ENCODE measurements around the gene HERC2.
A peak's percentile ranks its signal among the peaks of the same experiment; 100 is the strongest.

The HERC2 gene

DNA sequence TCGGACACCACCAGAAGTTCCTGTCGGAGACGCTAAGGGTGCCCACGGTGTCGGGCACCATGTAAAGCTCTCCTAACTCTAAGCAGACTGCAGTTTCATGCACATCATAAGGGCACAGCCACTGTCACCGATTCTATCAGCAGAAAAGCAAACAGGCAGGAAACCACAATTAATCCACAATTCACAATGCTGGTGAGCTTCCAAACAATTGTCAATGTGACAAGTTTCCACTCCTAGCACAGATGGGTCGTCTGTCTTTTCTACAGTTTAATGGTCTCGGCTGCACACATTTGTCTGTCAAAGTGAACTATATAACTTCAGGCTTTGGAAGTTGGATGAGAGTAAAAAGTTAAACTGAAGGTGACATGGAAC is 214.1 kb downstream of the HERC2 start:
- DNase-seq, result no peak

DNA sequence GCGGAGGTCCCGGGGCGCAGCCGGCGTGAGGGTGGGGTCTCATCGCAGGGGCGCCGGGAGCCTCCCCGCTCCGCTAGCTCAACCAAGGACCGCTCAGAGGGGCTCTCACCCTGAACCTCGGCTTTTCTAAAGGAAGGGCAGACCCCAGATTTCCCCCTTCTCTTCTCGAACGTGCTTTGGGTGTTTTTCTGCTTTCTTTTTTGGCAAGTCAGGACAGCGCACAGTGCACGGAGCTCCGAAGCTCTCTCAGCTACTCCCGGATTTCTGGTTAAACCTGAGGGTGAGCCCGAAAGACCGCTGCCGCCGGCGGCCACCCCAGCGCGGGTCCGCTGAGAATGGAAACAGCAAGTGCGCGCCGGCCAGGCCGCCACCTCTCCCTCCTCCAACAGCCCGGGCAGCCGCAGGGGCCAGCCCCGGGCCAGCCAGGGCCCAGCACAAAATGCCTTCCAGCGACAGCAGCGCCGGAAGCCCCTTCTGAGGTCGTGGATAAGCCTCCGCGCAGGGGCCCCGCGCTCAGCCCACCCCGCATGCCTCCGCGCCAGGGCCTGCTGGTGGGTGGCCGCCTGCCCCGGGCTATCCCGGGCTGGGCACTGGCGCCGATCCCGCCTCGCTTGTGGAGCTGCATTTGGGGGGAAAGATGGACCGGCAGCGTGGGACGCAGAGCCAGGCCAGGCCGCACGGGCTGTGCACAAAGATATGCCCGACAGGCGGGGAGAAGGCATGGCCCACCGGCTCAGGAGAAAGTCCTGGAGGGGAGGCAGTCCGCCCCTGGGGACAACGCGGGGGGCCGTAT is 214.7 kb downstream of the HERC2 start:
- DNase-seq, result no peak

- no peak for DNase-seq
These were observed 215.5 kb downstream of the HERC2 start for GRCh38 chr15:28106294-28107110.

GRCh38 chr15:28105793-28106192 is 216.2 kb downstream of the HERC2 start:
- DNase-seq, result no peak

- DNase-seq, result no peak
These were observed 216.7 kb downstream of the HERC2 start for GRCh38 chr15:28105224-28105791.

- no peak for DNase-seq
These were observed 217.7 kb downstream of the HERC2 start for GRCh38 chr15:28104326-28104725.

DNA sequence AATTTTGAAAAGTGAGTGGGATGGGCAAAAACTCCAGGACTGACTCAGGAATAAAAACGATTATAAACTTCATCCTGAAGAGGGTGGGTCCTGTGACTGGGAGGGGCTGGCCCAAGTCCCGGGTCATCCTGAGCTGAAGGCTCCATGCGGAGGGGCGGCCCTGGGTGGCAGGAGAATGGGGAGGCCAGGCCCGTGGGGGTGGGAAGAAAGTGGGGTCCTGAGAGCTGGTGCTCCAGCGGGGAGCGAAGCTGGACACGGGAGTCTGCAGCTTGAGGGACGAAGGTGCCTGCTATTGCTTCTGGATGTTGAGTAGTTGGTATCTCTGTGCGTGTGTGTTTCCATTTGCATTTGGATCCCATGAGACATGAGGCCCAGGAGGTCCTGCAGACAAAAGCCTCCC is 218.1 kb downstream of the HERC2 start:
- no peak for DNase-seq

DNA sequence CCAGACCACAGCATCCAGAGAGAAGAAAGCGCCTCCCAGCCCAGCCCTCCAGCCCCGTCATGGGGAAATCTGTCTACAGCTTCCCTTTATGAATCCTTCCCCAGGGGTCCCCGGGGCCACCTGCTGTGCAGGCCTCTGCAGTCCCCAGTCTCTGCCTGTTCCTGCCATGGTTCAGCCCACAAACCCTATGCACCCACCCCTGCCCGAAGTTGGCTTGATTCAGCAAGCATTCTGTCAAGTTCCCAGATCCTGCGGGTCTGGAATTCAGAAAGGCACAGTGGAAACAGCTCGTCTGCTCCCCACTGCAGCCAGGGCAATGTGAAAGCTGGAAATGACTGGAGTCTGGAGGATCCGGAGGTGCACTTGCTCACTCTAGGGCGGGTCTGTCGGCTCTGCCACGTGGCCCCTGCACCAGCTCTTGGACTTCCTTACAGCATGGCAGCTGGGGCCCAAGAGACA is 220.0 kb downstream of the HERC2 start:
- DNase-seq, result no peak

DNA sequence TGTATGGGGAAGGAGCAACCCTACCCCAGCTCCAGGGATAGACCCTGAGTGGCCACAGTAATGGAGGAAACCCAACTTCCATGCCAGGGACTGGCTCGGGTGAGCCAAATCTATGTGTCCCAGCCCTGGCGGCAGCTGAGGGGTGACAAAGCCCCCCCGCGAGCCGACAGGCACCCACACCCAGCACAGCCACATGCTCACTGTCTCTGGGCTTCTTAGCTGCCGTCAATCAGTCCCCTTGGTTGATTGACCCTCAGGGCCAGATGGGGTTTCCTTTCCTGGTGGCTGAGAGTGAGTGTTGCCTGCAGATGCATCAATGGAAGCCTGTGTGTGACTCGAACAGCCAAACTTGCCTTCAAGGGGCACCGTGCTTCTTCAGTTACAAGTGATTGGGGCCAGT is 220.8 kb downstream of the HERC2 start:
- DNase-seq, result no peak

DNA sequence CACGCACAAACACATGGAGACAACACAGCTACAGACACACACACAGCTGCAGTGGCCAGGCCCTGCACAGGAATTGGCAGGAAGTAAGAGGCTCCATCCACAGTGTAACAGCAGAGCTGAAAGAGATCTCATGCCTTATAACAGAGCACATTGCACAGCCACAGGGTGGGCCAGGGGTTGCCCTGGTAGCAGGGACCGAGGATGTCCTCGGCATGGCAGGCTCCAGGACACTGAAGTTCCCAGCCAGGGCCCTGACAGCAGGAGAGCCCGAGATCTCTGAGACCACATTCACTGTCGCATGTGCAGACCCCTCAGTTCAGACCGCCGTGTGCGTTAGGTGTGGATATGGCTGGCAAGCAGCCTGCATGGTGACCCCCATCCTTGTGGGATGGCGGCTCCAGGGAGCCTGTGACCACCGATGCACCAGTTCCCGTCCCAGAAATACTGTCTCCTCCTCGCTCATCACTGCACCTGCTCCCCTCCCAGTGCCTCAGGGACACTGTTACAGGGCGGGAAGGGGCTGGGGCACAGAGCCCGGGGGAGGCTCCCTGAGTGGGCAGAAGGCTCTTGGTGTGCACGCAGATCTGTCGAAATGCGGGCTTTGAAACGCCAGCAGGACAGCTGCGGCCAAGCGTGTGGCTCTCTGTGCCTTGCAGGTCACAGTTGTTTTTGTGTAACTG is 221.3 kb downstream of the HERC2 start:
- DNase-seq, result no peak

GRCh38 chr15:28099555-28100140 is 222.3 kb downstream of the HERC2 start:
- DNase-seq, result no peak

DNA sequence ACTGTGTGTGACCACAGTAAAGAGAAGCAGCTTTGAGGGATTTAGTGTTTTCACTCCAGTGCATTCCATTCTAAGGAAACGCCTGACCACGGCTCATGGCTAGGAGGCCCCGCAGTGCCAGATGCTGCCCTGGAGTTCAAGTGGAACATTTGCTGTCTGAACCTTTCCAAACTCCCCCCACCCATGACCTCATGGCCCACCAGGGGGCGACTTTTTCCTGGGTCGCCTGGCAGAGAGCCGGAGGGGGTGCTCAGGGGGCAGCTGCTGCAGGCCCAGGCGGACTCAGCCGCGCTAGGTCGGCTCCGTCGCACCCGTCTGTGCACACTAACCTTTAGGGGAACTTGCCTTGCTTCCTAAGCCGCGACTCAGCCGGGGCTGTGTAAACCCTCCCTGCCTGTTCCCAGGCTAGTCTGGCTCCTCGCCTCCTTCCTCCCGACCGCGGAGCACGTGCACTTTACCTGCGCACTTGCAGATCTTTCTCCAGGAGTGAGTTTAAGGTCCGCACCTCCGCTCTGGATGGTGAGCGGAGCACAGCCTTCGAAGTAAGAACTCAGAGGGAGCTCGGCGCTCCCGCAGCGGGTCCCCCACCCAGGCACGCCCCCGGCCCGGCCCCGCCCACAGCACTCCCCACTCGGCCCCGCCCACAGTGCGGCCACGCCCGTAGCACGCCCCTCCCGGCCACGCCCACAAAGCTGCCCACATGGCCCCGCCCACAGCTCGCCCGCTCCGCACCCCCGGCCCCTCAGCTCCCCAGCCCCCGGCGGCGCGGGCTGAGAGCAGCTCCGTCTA is 223.0 kb downstream of the HERC2 start, which contains the start of gene OCA2:
Gene OCA2 (minus strand): TSS at position 550 of the 789 bp plus-strand sequence. CDS start 17,441 bp downstream, outside the sequence.
- peak; percentile 84 for DNase-seq

DNA sequence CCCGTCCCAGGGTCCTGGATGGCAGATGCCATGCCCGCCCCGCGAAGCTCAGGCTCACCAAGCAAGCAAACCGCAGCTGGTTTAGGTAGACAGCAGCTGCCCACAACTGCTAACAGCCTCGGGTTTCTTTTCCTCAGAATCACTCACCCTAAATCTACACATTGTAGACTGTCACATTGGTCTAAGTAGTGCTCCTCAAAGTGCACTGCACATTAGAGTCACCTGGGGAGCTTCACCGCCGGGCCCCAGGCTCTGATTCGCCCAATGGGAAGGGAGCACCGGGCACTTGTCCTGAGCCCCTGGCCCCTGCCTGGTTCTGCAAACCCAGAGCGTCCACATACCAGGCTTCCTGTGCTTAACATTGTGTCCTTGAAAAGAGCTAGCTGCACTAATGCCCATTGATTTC is 223.6 kb downstream of the HERC2 start:
- no peak for DNase-seq

DNA sequence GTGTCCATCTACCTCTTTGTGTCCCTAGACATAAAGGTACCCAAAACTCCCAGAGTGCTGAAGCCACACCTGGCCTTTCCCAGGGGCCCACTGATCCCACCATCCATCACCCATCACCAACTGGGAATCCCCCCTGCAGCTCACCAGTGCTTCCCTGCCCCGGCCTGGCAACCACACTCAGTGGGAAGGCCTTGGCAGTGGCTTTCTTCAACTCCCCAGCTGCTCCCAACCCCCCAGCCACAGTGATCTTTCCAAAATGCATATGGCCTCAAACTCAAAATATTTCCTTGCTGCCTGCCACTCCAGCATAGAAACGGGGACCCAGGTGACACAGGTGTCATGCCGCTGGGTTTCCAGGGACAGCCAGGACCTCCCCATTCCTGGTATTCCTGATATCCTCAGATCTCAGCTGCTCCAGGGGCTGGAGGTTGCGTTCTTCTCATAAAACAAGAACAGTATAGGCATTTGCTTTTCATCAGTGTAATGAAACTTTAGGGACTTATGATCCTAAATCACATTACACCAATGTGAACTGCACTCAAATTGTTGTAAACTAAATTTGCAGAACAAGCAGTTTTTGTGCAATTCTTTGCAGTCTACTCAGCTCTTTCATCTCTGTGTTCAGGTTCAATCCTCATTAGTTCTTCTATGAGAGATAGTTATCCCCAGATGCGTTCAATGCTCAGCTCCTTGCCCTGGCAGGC is 224.2 kb downstream of the HERC2 start:
- no peak for DNase-seq

- no peak for DNase-seq
These were observed 225.1 kb downstream of the HERC2 start for GRCh38 chr15:28096670-28097431.

- DNase-seq, result no peak
These were observed 225.6 kb downstream of the HERC2 start for GRCh38 chr15:28096411-28096669.

- DNase-seq, result no peak
These were observed 227.1 kb downstream of the HERC2 start for GRCh38 chr15:28094732-28095521.

DNA sequence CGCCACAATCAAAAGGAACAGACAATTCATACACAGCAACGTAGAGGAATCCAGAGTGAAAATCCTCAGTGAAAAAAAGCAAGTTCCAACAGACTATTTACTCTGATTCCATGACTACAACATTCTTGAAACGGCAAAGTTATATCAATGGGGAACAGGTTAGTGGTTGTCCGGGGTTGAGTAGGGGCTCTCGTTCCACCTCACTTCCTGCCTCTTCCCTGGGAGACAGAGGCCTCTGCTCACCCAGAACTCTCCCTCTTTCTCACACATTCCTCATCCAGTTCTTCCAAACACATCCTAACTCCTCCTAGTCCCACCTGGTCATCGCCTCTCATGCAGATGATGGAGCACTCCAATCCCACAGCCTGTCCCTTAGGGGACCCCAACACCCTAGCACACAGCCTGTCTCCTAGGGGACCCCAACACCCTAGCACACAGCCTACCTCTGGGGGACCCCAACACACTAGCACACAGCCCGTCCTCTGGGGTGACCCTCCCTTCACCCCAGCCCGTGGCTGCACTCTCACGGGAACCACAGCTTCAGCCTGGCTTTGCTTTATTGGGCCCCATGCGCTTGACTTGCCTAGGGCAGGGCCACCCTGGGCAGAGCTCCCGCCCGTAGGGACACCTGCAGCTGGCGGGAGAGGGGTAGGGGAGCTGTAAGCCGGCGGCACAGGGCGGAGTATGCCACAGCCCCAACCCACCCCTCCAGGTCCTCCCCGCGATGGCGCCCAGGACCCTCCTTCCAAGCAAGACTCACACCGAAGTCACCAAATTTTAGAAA is 228.0 kb downstream of the HERC2 start:
- DNase-seq, result no peak

GRCh38 chr15:28091313-28091712 is 230.7 kb downstream of the HERC2 start:
- DNase-seq, result no peak

Data from NCI-H345 (cell line).